Ascending aorta (tissue), 2 donors: ENCODE data around the gene DUOX1. TPM values are rescaled to one million over a fixed set of nuclear protein-coding genes. Genes with fewer than 3 reads are reported as not detected.

Experiments used
- DNase-seq, 2 donors: peaks; one replicate each; pipeline ENCODE4 v3.0.0-alpha.2; 2019; ENCODE audit warnings: low spot score in 2 of 2
- H3K27ac ChIP-seq, 2 donors: fragments of 200-600 bp; sonication (generic); one replicate each; pipeline ENCODE4 v1.5.1; 2016 to 2017; ENCODE audit warnings: mild to moderate bottlenecking in 1 of 2
- H3K27me3 ChIP-seq: fragments of 200-600 bp; sonication (generic); one replicate; pipeline ENCODE4 v1.5.1; 2017
- H3K36me3 ChIP-seq, 2 donors: fragments of 200-600 bp; sonication (generic); one replicate each; pipeline ENCODE4 v1.5.1; 2016
- H3K4me1 ChIP-seq, 2 donors: fragments of 200-600 bp; sonication (generic); one replicate each; pipeline ENCODE4 v1.5.1; 2016 to 2017; ENCODE audit warnings: mild to moderate bottlenecking in 1 of 2
- H3K4me3 ChIP-seq, 2 donors: fragments of 200-600 bp; sonication (generic); one replicate each; pipeline ENCODE4 v1.5.1; 2016 to 2017; ENCODE audit warnings: mild to moderate bottlenecking in 1 of 2
- H3K9me3 ChIP-seq, 2 donors: fragments of 200-600 bp; sonication (generic); one replicate each; pipeline ENCODE4 v1.5.1; 2016
- CTCF ChIP-seq, 3 experiments: fragments of 200-600 bp in 2 of 3; fragments of 450-650 bp in 1 of 3; sonication (generic) in 2 of 3; IDR thresholded peaks; one replicate each; pipeline ENCODE4 v1.5.1; 2016 to 2019; ENCODE audit warnings: antibody characterized with exemption in 3 of 3, mild to moderate bottlenecking in 1 of 3, moderate library complexity in 1 of 3
- intact Hi-C: fragments of 100-400 bp; cut with DNase I; formaldehyde crosslinking; loops from one replicate; pipeline ENCODE4 v1.15.1; 2023
- total RNA-seq: library from RNA; depleted of rRNA; stranded (reverse); fragments of >200 nt; gene quantifications from one replicate; pipeline ENCODE4 v1.1.0, GENCODE V29; 2016

DUOX1 gene
- total RNA-seq, 1 donor from 2014 or later: 2.7 TPM

- peaks cover 0 to 5% of the 10 kb centered on the region in 2 donors for H3K4me1 ChIP-seq
- TF ChIP-seq CTCF (IDR thresholded peaks at IDR 0.05): no peak
- intact Hi-C loops: no loop called here
These were observed 53.2 kb downstream of the DUOX1 start for GRCh38 chr15:45182996-45183395.

DNA sequence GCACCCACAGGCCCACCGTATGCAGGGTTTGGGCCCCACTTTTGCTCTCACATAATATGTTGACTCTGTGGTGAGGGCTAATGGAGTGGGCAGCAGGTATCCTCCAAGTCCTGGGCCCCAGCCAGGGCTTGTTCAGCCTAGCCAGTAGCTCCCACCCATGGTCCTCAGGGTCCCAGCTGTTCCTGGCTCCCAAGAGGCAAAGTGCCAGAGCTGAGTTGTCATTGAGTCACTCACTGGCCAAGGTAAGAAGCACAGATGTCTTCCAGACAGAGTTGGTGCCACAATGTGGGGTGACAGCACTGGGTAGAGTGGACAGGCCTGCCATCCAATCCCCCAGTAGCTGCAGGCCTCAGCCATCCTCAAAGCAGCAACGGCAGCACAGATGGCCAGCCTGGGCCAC lies 53.7 kb downstream of the DUOX1 start:
- H3K27ac ChIP-seq: no peak overlapping the region
- no peak for TF ChIP-seq CTCF (IDR thresholded peaks at IDR 0.05)
- intact Hi-C loops: no loop called here
- no peaks in the 10 kb centered on the region for H3K36me3 ChIP-seq
- DNase-seq: no peak
- no peaks in the 10 kb centered on the region for H3K27me3 ChIP-seq
- H3K9me3 ChIP-seq: no peaks in the 10 kb centered on the region
- no peak overlapping the region for H3K4me3 ChIP-seq
- H3K4me1 ChIP-seq: peaks cover 0 to 5% of the 10 kb centered on the region in 2 donors

More at GRCh38 chr15:45182996-45183395, 53.2 kb downstream of the DUOX1 start:
- no peaks in the 10 kb centered on the region for H3K27me3 ChIP-seq
- no peak overlapping the region for H3K4me3 ChIP-seq
- H3K36me3 ChIP-seq: no peaks in the 10 kb centered on the region
- no peak overlapping the region for H3K27ac ChIP-seq
- H3K9me3 ChIP-seq: no peaks in the 10 kb centered on the region
- DNase-seq: no peak

DNA sequence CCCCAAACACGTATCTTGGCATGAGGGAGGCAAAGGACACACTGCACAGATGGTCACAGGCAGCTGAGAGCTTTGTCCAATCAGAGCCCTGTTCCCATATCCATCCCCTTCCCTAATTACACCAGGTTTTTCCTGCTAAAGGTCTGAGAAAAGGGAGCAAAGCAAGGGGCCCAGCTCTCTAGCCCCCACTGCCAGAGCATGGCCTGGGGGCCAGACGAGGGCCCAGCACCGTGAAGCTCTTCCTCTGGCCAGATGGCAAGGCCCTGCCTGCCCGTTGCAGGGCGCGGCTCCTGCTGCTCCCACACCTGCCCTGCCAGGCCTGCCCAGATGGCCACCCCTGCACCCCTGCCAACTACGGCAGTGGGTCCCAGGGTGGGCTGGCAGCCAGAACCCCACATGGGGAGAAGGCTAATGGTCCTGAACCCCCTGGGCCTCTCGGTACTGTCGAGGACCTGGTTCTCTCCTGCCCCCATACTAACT lies 54.8 kb downstream of the DUOX1 start:
- no peak for TF ChIP-seq CTCF (IDR thresholded peaks at IDR 0.05)
- H3K27me3 ChIP-seq: no peaks in the 10 kb centered on the region
- no peaks in the 10 kb centered on the region for H3K9me3 ChIP-seq
- H3K27ac ChIP-seq: peak overlapping the region in 1 of 2 donors; percentile 89
- intact Hi-C loops: loop anchor here (5.0 kb wide), 2 partner anchors 193 to 273 kb away; partner anchors contain the start of gene GATM
- H3K4me3 ChIP-seq: no peak overlapping the region
- H3K4me1 ChIP-seq: peaks cover 0 to 5% of the 10 kb centered on the region in 2 donors
- H3K36me3 ChIP-seq: no peaks in the 10 kb centered on the region
- no peak for DNase-seq

- no peaks in the 10 kb centered on the region for H3K9me3 ChIP-seq
- H3K36me3 ChIP-seq: no peaks in the 10 kb centered on the region
- TF ChIP-seq CTCF (IDR thresholded peaks at IDR 0.05): no peak
- peak overlapping the region; percentile 89 to 98 for H3K27ac ChIP-seq
- H3K4me3 ChIP-seq: no peak overlapping the region
- no peaks in the 10 kb centered on the region for H3K27me3 ChIP-seq
- intact Hi-C loops: loop anchor here (5.0 kb wide), 2 partner anchors 192 to 272 kb away; partner anchors contain the start of gene GATM
- peaks cover 0 to 5% of the 10 kb centered on the region in 2 donors for H3K4me1 ChIP-seq
- DNase-seq: no peak
These were observed 55.4 kb downstream of the DUOX1 start for GRCh38 chr15:45185069-45185779.

- no peak for DNase-seq
- Histone ChIP-seq H3K4me3 (peak overlapping the region; percentile 79 to 94), H3K36me3 (no peaks in the 10 kb centered on the region), H3K27ac (peak overlapping the region; percentile 89 to 98), H3K4me1 (peaks cover 0 to 5% of the 10 kb centered on the region in 2 donors), H3K9me3 (no peaks in the 10 kb centered on the region), H3K27me3 (no peaks in the 10 kb centered on the region)
- TF ChIP-seq CTCF (IDR thresholded peaks at IDR 0.05): no peak
- intact Hi-C loops: loop anchor here (1.0 to 5.0 kb wide), 3 partner anchors 19 to 271 kb away; partner anchors contain the start of gene GATM
These were observed 56.3 kb downstream of the DUOX1 start for GRCh38 chr15:45185903-45186770.
